ENCODE results near the gene LRRC43. TPM values are rescaled to one million over a fixed set of nuclear protein-coding genes. Genes with fewer than 3 reads are reported as not detected.

Gene LRRC43
- total and polyA plus RNA-seq, 2 of the 4 experiments (the other 2 are of a cell fraction), result 0.26 to 0.36 TPM

DNA sequence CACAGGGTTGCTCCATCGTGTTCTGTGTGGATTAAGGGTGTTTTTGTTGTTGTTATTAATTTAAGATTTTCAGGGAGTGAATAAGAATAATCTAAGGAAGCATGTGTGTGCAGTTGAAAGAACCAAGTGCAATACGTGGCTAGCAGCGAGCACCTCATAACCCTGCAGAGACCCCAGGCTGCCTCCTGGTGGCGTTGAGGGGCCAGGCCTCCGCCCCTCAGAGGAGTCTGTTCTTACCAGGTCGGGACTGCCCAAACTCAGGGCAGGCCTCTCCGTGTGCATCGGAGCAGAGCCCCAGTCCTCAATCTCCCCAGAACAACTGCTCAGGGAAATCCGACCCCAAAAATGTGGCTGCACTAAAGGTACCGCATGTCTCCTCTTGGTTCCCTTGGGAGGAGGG is 45.7 kb upstream of the LRRC43 start:
- no TSS peak for BruUV-seq (replicated peaks)
- no peak overlapping the region for H4K8ac ChIP-seq (ENCODE audit: low read depth in 2 of 2, low read length in 2 of 2)
- no peak overlapping the region for H3K4ac ChIP-seq (ENCODE audit: low read depth, low read length)
- no peak overlapping the region for H4K91ac ChIP-seq (ENCODE audit: insufficient read depth, low read depth, low read length)
- H3K4me1 ChIP-seq (ENCODE audit: control insufficient read depth, insufficient read depth, low read length), result no peaks in the 10 kb centered on the region
- no peak overlapping the region for H4K5ac ChIP-seq (ENCODE audit: low read depth, low read length)
- no peak overlapping the region for H3K18ac ChIP-seq (ENCODE audit: low read depth, low read length)
- H2AK5ac ChIP-seq (ENCODE audit: low read depth, low read length), result no peak overlapping the region
- H2BK20ac ChIP-seq (ENCODE audit: low read depth, low read length), result no peak overlapping the region
- H3K79me1 ChIP-seq (ENCODE audit: low read depth in 1 of 2, low read length in 2 of 2), result no peaks in the 10 kb centered on the region
- ChIA-PET POLR2A (ENCODE audit: unreplicated experiment) (no interaction called here), CTCF (no interaction called here)
- no peak overlapping the region for H3K14ac ChIP-seq (replicated peaks; ENCODE audit: low read depth, low read length)
- no peaks in the 10 kb centered on the region for H3K9me1 ChIP-seq (ENCODE audit: insufficient read depth, low read length)
- H2BK120ac ChIP-seq (ENCODE audit: low read depth, low read length), result no peak overlapping the region
- no peak overlapping the region for H2BK5ac ChIP-seq (ENCODE audit: low read depth, low read length, poor library complexity, severe bottlenecking)
- dilution Hi-C loops (cut with HindIII; ENCODE audit: low sequenced_read_pairs, unreplicated experiment), result no loop called here
- no peak overlapping the region for H2AFZ ChIP-seq (replicated peaks; ENCODE audit: low read length, poor library complexity)
- in situ Hi-C loops (cut with MboI; ENCODE audit: low sequenced_read_pairs), result no loop called here
- H3K9me3 ChIP-seq (ENCODE audit: control insufficient read depth, insufficient read depth, low read length), result no peaks in the 10 kb centered on the region
- peaks cover 70% of the 10 kb centered on the region for H3K36me3 ChIP-seq (ENCODE audit: control insufficient read depth, insufficient read depth, low read length)
- no peaks in the 10 kb centered on the region for H3K27me3 ChIP-seq (ENCODE audit: control insufficient read depth, insufficient read depth, low read length)
- H3K56ac ChIP-seq (ENCODE audit: extremely low read depth, insufficient read depth, low read length), result no peak overlapping the region
- no peak overlapping the region for H3K9ac ChIP-seq (ENCODE audit: low read depth, low read length)
- H3K4me3 ChIP-seq (ENCODE audit: insufficient read depth, low read depth, low read length), result no peak overlapping the region
- H3K27ac ChIP-seq (ENCODE audit: insufficient read depth, low read length), result no peak overlapping the region
- H4K20me1 ChIP-seq (ENCODE audit: insufficient read depth, low read length), result no peaks in the 10 kb centered on the region
- WGBS, 2 experiments (ENCODE audit: extremely low coverage in 2 of 2, insufficient read length in 1 of 2), result 63% methylated on average over 4 of the region's 10 CpGs; no CpG with 5 or more reads in 1 of the 2 experiments
- TF ChIP-seq CHD1 (IDR thresholded peaks at IDR 0.05; ENCODE audit: low read depth, low read length) (no peak), CEBPB (IDR thresholded peaks at IDR 0.05; ENCODE audit: low read depth, low read length) (no peak), BHLHE40 (IDR thresholded peaks at IDR 0.05; ENCODE audit: low read depth, low read length) (no peak), SMC3 (IDR thresholded peaks at IDR 0.05; ENCODE audit: low read depth, low read length) (no peak), MAZ (IDR thresholded peaks at IDR 0.05; ENCODE audit: borderline replicate concordance, low read depth, low read length) (no peak), NFE2L2 (IDR thresholded peaks at IDR 0.05; ENCODE audit: low read depth, low read length) (no peak)
- H2AK9ac ChIP-seq (replicated peaks; ENCODE audit: low read depth, low read length, poor library complexity), result no peak overlapping the region
- DNase-seq (no peak), ATAC-seq (ENCODE audit: low read depth) (no peak)
- H2BK15ac ChIP-seq (ENCODE audit: low read depth, low read length), result no peak overlapping the region
- no peak overlapping the region for H3K4me2 ChIP-seq (ENCODE audit: low read depth, low read length)
- intact Hi-C loops (cut with micrococcal nuclease), result no loop called here
- no peak overlapping the region for H3K23ac ChIP-seq (ENCODE audit: low read depth, low read length)

Measured in IMR-90 (cell line).